Measurements from ENCODE around the gene TTR. TPM values are rescaled to one million over a fixed set of nuclear protein-coding genes. Genes with fewer than 3 reads are reported as not detected.

The TTR gene
- total and polyA plus RNA-seq, 2 of the 13 experiments (the other 11 are each of a cell fraction or from before 2014, with no cell fraction given), result 91.3 to 496 TPM

GRCh38 chr18:31610286-31611205, 18.9 kb downstream of the TTR start (continued):
- TF ChIP-seq HOMEZ (CRISPR knock-in tag; IDR thresholded peaks at IDR 0.05; ENCODE audit: low read depth) (peak; percentile 32; the same call in 1 of the 2 replicates), NR2F6 (IDR thresholded peaks at IDR 0.05) (no peak), NR2F6 (CRISPR knock-in tag; IDR thresholded peaks at IDR 0.05) (peak; percentile 41; the same call in 1 of the 2 replicates), MIXL1 (CRISPR knock-in tag; IDR thresholded peaks at IDR 0.05) (0 out of 2 replicates have a peak, but pooled peaks have one; percentile 13), RAD21 (CRISPR knock-in tag; IDR thresholded peaks at IDR 0.05) (peak; percentile 19; the same call in 1 of the 2 replicates), CTCF (CRISPR knock-in tag; IDR thresholded peaks at IDR 0.05) (peak; percentile 50), CREM (IDR thresholded peaks at IDR 0.05) (no peak), CREM (CRISPR knock-in tag; IDR thresholded peaks at IDR 0.05) (no peak), ZNF513 (CRISPR knock-in tag; conservative IDR thresholded peaks at IDR 0.05) (no peak), TEAD3 (CRISPR knock-in tag; optimal IDR thresholded peaks at IDR 0.05; ENCODE audit: borderline replicate concordance) (peak; percentile 32), FOXK1 (CRISPR knock-in tag; IDR thresholded peaks at IDR 0.05; ENCODE audit: borderline replicate concordance, low read depth) (0 out of 2 replicates have a peak, but pooled peaks have one; percentile 22), ZNF292 (CRISPR knock-in tag; IDR thresholded peaks at IDR 0.05; ENCODE audit: borderline replicate concordance, low read depth) (peak; percentile 58; the same call in 1 of the 2 replicates), DZIP1 (CRISPR knock-in tag; IDR thresholded peaks at IDR 0.05) (no peak), XRCC5 (optimal IDR thresholded peaks at IDR 0.05; ENCODE audit: low read length) (peak; percentile 40), HOXA3 (CRISPR knock-in tag; IDR thresholded peaks at IDR 0.05) (0 out of 2 replicates have a peak, but pooled peaks have one; percentile 32)

Data from HepG2 (cell line).